GM21381 (cell line): ENCODE measurements around the gene NKTR.
"Not testable (repeated sequence)": the region's sequence is repeated elsewhere in the genome, so short reads cannot be mapped to it uniquely, and the experiment has no call there.

Experiments
- ATAC-seq: cut with Tn5 transposase; IDR thresholded peaks from one replicate; pipeline ENCODE4 v1.9.1; 2021; ENCODE audit warnings: mild to moderate bottlenecking, moderate library complexity; ENCODE audit not compliant: unreplicated experiment

NKTR gene

DNA sequence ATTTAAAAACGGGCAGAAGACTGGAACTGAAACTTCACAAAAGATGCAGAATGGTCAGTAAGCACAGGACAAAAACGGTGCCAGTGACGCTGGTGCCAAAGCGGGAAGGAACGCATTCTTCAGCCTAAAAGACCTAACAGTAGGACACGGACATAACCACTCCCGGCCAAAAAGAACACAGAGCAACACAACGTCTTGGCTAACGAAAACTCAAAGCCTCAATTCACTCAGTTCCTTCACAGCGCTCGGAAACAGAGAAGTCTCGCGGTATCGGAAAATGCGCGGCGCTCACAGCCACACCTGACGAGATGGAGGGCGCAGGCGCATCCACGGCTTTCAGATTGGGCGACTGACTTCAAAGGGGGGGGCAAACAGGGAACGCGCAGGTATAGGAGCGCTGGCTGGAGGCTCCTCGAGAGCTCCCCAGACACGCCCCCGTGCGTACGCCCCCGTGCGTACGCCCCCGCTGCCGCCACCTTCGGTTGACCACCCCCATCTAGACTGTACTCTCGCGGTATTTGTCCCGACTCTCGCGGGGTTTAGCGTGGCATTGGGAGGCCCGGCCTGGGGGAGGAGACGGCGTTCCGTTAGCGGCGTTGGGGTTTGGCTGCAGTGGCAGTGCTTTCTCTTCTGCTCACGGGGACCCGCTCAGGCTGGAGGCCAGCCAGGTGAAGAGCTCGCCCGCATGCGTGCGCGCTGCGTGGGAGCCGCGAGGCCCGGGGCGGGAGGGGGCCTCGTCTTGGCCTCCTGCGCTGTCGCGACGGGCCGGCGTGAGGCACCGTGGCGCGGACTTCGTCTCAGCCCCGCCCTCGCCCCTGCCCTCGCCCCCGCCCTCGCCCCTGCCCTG, at the start of gene NKTR:
TSS of gene NKTR (plus strand) at position 576 of the 847 bp plus-strand sequence. CDS start 321 bp downstream, outside the sequence.
- ATAC-seq: peak; percentile 85

GRCh38 chr3:42552830-42553229, 47.7 kb upstream of the NKTR start:
- no peak for ATAC-seq

GRCh38 chr3:42556089-42556632, 44.3 kb upstream of the NKTR start:
- ATAC-seq: peak; percentile 71

- ATAC-seq: not testable (repeated sequence)
These were observed 43.7 kb upstream of the NKTR start for GRCh38 chr3:42556817-42557216.

DNA sequence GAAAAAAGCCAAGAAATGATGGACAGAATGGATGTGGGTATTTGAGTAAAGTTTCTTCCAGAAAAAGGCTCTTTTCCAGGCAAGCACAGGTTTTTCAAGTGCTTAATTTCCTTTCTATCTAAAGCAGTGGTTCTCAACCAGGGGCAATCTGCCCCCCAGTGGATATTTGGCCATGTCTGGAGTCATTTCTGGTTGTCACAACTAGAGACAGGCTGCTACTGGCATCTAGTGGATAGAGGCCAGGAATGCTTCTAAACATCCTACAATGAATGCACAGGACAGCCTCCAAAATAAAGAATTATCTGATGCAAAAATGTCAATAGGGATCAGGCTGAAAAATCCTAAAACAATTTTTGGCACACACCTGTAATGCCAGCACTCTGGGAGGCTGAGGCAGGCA, 42.6 kb upstream of the NKTR start:
- no peak for ATAC-seq

DNA sequence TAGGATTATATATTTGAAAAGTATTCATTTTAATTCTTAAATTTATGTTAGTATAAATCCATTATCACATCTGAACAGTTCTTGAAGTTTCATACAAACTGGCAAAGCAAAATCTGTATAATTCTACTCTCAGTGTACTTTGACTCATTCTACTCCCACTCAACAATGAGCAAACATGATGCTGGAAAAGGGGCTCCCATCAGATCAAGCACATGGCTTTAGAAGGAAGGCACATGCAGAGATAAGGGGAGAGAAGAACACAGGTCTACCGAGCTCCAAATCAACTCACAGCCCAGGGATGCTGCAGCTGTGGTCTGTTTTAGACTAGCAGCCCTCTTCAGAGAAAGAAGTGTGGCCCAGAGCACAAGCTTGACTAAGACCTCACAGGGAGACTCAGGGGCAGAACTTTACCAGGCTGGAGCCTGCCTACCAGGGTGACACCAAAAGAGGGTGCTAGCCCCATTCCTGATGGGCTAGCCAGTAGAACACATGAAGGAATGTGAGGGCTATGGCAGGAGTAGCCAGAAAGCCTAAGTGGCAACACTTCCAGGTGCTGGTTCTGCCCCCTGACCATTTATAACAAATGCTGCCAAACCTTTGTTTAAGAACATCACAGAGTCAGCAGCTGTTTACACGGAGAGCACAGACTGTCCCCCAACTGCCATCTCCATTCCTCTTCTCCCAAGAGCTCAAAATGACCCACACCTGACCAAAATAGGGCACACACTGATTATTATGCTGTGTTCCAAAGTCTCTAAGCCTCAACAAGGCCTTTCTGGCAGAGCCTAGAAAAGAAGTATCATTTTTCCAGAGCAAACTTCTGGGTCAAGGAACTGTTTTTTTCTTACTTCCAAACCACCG, 38.2 kb upstream of the NKTR start:
- no peak for ATAC-seq

GRCh38 chr3:42569593-42570142, 30.8 kb upstream of the NKTR start:
- ATAC-seq: no peak

GRCh38 chr3:42572278-42572677, 28.2 kb upstream of the NKTR start:
- ATAC-seq: no peak

GRCh38 chr3:42575137-42575741, 25.2 kb upstream of the NKTR start:
- ATAC-seq: no peak

- no peak for ATAC-seq
These were observed 22.4 kb upstream of the NKTR start for GRCh38 chr3:42578054-42578453.

DNA sequence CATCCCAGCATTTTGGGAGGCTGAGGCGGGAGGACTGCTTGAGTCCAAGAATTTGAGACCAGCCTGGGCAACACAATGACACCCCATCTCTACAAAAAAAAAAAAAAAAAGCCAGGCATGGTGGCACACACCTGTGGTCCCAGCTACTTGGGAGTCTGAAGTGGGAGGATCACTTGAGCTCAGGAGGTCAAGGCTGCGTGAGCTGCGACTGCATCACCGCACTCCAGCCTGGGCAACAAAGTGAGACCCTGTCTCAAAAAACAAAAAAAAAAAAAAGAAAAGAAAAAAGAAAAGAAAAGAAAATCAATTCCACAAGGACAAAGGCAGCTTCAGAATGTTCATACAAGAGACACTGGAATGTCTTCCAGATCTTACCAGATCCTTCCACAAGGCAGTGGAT, 21.1 kb upstream of the NKTR start:
- ATAC-seq: not testable (repeated sequence)

GRCh38 chr3:42581400-42581708, 19.1 kb upstream of the NKTR start:
- ATAC-seq: no peak

DNA sequence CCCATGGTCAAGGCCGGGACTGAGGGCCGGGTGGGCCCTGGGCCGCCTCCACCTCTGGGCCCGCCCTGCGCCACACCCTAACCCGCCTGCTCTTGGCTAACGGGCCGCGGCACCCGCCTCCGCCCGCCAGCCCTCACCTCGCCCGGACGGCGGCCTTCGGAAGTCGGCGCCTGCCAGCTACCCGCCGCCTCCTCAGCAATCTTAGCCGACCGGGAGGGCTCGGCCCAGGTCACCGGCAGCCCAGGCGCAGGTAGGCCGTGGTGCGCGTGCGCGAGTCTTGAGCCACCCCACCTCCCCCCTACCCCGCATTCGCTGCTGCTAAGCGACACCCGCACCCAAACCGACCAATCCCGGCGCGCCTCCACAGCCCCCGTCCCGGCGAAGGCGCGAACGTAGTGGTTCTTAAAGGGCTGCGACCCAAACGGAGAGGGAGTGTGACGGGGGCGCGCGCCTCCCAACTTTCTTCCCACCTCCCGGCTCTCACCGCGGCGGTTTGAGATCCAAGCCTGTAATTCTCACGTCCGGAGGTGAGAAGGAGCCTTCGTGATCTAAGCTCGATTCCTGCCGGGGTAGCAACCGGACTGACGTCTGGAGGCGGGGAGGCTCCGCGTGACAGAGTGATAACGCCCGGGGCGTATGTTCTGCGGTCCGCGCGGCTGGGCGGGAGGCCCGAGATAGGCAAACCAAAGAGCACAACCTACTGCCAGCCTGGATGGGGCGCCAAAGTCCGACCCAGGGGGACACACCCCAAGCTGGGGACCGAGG, 18.6 kb upstream of the NKTR start, which contains the start of gene SEC22C:
TSS of gene SEC22C (minus strand) at position 259 of the 765 bp plus-strand sequence. CDS start 12,921 bp downstream, outside the sequence.
- peak; percentile 90 for ATAC-seq

DNA sequence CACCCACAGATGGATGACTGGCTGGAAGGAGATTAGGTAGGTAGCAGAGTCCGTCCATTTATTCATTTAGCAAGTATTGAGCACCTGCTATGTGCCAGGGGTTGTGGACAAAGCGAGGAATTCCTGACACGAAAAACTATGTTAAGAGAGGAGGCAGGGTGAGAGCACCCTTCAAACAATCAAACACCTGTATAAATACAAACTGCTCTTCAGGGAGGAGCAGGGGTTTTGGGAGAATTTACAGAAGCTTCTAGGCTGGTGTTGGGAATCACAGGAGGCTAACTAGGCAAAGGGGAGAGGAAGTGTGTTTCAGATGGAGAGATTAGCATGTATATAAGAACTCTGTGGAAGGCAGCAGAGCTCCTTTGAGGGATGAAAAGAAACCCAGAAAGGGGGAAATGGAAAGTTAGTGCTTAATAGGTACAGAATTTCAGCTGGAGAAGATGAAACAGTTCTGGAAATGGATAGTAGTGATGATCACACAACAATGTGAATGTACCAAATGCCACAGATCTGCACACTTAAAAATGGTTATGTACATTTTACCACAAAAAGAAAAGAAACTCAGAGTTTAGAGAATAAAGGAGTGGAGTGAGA, 17.9 kb upstream of the NKTR start:
- no peak for ATAC-seq

DNA sequence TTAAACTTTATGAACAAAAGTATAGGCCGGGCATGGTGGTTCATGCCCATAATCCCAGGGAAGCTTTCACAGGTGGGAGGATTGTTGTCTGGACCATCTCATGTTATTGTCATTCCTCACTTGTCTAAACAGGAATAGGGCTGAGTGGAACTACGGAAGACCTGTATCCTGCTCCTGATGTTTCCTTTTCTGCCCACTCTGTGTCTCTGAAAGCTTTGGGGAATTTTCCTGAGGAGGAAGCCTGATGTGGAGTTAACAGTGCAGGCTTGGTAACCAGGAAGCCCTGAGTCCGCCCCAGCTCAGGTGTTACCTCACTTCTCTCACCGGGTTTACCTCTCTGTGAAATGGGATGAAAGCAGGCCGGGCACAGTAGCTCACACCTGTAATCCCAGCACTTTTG, 11.9 kb upstream of the NKTR start:
- ATAC-seq: no peak

DNA sequence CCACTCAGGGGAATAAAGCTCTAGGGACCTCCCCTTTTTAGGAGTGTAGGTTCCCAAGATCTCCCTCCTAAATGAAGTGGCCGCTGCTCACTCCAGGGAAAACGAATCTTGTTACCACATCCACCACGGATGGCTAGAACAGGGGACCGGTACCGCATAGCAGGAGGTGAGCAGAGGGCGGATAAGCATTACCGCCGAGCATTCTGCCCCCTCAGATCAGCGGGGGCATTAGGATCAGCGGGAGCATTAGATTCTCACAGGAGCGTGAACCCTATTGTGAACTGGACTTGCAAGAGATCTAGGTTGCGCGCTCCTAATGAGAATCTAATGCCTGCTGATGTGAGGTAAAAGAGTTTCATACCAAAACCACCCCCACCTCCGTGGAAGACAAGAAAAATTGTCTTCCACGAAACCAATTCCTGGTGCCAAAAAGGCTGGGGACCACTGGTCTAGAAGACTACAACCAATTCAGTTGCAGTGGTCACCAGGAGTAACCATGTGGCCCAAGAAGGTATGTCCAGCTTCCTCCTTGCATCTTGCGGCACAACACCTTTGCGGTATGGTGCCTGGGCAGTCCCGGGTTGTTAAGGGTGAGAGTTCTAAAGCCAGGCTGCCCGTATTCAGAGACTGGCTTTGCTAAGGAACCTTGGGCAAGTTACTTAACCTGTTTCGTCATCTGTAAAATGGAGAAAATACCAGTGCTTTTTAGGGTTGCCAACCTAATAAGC, 10.9 kb upstream of the NKTR start:
- ATAC-seq: no peak

GRCh38 chr3:42590989-42591756, 9.3 kb upstream of the NKTR start:
- ATAC-seq: no peak

DNA sequence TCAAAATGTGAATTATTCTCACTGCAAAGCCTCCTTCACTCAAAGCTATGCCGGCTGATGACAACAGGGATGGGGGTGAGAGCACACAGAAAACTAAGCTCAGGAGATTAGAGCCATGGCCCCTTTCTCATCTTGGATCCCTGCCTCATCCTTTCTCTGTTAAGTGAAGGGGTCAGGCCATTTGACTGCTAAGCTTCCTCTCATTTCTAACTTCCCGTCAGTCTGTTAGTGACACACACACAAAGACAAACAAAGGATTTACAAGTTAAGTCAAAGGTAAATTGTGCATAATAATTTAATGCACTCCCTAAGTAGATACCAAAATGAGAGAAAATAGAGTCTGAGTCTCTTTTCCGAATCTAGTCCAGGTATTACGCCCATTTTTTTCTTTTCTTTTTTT, 8.7 kb upstream of the NKTR start:
- no peak for ATAC-seq
